HK-2 (cell line): ENCODE results near the gene HOXA13.

Experiments
- DNase-seq: peaks from one replicate; pipeline ENCODE4 v3.0.0-alpha.2; 2018; ENCODE audit not compliant: unreplicated experiment

The HOXA13 gene

DNA sequence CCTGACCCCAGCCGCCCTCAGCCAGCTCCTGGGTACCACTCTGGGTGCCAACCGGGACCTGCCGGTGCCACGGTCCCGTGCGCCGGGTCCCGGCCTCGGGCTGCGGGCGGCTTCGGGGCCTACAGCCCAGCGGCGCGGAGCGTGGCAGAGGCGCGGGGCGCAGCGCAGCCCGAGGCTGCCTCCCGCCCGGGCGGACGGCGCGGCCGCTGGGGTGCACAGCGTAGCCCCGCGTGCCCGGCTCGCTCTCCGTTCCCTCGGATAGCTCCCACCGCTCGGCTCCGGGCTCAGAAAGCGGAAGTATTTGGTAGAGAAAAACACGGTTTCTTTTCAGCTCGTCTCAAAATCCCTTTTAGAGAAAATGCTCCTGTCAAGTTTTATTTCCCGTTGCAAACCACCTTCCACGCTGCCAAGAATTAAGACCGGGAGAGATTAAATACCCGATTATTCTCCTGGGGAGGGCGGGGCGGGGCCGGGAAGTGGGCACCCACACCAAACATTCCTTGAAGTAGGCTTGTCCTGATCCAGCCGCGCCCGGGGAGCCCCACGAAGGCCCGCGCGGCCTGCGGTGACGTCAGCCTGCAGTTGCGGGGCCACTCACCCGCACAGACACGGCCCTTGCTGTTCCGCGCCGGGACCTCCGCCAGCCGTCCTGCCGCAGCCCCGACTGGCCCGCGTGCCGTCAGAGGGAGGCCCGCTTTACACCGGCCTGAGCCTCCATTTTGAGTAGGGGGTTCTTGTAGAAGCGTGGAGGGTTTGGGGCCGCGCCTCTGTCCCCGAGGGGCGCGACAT, 7.2 kb downstream of the HOXA13 start:
- no peak for DNase-seq

- DNase-seq, result no peak
These were observed 7.9 kb downstream of the HOXA13 start for GRCh38 chr7:27191833-27192545.

DNA sequence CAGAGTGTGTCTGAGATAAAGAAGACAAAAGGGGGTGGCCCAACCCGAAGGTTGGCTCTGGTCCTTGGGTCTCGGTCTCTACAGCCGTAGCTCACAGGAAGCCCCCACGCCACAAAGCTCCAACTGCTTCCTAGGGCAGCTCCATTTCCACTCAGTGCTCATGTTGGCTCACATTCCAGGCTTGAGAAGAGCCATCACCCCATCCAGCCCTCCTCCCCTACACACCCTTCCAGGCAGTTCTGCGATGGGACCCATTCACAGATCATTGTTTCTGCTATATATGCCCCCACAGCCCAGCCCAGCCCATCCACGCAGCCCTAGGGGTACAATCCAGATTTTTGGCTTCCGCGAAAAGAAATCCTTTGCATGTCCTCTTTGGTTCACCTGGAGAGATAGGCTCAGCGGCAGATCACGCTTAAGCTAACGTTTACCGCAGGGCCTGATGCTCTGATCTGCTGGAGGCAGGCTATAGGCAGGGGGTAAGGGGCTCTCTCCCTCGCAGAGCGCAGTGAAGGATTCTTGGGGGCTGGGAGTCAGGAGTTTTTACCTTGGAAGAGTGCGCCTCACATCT, 8.6 kb downstream of the HOXA13 start:
- DNase-seq, result no peak

- no peak for DNase-seq
These were observed 9.7 kb downstream of the HOXA13 start for GRCh38 chr7:27189997-27190748.

GRCh38 chr7:27189295-27189996, 10.4 kb downstream of the HOXA13 start:
- no peak for DNase-seq

DNA sequence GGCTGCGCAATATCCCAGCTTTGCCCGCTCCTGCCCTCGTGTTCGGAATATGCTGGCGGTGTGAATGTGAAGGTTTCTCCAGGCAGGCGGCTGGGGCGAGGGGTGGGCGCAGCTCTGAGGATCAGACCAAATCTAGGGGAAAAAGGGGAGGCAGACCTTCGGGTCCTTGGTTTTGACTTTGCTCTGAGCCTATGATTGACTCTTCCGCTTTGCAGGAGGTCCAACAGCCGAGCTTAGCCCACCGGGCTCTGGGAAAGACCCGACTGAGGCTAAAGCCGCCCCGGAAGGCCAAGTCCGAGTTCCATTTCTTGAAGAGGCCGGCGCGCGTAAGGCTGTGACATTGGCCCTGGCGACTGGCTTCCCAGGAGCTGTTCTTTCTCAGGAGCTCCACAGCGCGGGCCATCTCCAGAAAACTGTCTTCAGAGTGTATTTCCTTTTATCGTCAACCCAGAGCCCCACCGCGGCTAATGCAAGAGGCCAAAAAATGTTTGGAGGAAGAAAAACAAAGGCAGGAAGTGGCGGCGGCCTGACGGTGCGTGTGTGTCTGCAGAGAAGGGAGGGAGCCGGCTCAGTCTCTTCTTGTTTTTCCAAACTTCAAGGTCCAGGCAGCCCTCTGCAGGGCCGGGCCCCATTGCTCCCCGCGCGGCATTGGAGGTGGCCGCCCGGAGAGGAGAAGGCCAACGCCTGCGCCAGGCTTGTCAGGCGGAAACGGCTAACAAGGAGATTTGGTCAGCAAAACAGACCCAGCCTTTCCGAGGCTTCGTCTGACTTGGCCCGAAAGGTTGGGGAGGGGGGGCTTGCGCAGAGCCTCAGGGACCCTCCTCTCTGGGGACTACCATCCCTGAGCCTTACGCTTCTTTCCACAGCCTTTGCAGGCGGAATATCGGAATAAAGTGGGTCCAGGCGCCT, 11.3 kb downstream of the HOXA13 start:
- DNase-seq, result no peak

DNA sequence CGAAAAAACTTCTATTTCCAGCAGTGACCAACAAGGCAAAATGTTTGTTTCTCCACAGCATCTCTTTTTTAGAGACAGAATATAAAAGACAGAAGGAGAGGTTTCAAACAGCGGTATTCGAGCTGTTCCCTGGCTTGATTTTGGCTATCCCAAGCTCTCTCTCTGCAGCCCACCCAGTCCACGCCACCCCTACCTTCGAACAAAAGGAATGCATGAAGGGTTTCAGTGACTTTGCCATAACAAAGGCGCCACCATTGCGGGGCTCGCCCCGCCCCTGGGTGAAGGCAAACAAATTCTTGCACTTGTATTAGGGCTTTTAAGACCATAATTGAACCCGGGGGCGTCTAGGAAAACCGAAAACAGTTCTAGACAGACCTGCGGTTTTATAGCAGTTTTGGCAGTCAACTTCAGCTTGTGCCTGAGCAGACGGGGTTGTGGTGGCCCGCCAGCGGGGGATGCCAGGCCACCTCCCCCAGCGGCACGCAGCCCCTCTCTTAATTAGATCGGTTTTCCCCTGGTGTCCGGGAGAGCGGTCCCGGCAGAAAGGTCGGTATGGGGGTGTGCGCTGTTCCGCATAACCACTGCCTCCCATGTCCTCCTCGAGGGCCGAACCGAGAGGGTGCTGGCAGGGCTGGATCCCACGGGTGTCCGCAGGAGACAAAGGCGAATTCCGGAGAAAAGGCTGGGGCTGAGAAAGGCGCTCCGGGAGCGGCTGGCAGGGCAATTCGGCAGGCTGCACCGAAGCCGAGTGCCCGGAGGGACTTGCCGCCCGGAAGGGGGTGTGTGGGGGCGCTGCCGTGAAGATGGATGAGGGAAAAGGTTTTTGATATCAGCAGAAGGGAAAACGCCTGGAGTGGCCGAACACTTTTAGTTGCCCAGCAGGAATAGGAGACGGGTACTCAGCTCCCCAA, 12.2 kb downstream of the HOXA13 start:
- DNase-seq, result no peak

DNA sequence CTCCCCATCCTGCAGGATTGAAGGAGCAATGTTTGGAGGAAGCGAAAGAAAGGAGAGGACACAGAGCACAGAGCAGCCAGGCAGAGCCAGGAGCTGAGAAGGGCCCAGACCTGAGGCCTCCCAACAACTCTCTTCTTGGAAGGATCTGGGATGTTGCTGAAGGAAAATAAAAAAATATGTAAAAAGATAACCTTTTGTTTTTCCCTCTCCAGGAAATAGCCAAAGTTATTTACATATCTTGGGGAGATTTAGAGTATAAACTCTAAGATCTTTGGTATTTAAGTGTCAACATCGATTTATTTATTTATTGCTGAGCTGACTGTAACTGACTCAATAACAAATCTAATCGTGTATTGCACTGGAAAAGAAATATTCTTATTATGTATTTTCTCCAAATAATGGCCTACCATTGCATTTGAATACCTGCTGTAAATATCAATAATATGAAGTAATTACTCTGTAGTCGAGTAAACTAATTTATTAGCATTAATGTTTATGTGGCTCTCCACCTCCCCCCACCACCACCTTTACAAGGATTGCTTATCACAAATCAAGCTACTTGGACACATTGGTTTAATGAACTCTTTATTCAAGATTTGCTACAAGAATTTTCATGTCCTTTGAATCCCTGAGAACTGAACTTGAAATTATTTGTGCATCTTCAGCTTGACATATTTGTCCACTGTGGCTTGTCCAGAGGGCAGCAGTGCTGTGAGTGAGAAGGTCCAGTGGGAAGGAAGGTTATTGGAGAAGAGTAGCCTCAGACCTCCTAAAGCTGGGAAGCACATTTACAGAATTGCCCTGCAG, 13.0 kb downstream of the HOXA13 start:
- DNase-seq, result no peak

DNA sequence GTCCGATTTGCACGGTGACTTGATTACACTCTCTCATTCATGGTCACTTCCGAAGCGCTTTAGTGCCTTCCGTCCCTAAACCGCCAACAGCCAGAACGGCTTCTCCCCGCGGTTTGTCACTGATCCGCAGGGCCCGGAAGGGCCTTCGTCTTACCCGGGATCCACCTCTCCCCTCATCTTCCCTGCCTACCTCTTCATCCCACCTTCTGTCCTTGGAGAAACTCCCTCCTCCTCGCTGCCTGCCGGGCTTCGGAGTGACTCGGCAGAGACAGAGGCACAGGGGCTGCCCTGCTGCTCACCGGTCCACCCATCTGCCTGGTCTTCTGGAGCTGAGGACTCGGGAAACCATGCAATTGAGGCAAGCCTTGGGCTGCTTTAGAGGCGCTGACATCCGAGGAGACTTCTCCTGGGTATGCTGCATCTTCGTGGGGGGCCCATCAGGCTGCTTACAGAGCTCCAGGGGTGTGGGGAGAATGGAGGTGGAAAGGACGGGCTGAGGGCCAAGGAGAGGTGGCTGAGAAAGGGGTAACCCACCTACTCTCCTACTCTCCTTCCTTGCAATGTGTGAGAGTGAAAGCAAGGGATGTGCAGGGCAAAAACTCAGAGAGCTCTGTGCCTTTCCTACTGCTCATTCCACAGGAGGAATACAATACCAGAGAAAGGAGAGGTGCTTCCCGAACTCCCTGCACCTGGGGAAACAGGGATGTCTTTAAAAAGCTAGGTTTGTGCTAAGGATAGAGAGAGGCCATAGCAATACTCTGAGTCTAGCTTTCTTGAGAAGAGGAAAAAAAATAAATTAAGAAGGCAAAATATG, 13.8 kb downstream of the HOXA13 start:
- DNase-seq, result no peak

DNA sequence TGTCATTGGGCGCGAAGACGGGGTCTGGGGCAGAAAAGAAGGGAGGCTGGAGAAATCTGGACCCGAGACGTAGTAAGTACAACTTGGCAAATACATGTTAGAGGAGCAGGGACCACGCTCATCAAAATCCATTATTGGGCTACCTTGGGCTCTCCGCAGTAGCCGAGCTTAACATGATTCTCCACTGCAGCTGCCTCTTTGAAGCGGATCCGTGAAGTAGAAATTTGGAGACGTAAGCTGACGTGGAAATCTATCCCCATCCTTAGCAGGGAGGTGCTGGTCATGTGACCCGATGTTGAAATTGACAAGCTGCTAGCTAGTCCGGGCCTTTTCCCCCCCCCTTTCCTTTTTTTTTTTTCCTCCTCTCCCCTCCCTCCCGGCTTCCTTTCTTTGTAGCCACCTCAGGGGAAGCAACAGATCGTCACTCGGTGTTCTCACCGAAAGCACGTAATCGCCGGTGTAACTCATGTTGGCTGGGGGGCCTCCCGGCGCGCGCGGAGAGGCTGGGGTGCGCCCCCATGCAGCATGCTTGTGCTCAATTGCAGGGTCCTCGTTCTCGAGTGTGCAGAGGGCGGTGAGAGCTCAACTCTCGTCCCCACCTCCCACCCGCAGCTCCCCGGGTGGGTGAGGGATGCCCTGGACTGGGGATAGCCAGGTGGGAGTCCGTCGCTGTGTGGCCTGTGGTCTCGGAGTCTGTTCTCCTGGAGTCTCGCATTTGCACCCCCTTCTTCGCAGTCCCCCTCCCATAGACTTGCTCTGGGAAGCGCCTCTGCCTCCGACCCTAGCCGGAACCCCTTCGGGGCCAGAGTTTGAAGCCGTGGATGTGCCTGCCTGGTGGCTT, 14.7 kb downstream of the HOXA13 start, which contains the start of gene HOXA11:
TSS of gene HOXA11 (minus strand) at position 220 of the 841 bp plus-strand sequence. CDS start at position 132, 88 bp downstream.
- no peak for DNase-seq

DNA sequence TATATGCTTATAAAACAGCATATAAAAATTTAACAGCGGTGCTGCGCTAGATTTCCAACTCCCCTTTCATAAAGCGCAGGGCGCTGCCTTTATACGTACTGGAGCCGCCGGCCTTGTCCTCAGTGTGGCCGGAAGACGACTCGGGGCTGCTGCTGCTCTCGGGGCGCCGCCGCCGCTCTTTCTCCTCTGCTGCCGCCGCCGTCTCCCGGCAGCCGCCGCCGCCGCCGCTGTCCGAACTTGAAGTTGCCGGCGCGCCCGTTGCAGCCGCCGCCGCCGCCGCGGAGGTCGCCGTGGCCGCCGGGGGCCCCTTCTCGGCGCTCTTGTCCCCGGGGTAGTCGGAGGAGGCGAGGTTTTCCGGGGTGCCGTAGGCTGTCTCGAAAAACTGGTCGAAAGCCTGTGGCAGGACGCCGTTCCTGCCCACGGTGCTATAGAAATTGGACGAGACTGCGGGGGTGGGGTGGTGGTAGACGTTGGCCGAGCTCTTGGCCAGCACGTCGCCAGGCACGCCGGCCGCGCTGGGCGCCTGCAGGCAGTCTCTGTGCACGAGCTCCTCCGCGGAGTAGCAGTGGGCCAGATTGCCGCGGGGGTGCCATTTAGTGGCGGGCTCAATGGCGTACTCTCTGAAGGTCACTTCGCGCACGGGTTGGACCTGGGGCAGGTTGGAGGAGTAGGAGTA, 15.4 kb downstream of the HOXA13 start:
- no peak for DNase-seq

DNA sequence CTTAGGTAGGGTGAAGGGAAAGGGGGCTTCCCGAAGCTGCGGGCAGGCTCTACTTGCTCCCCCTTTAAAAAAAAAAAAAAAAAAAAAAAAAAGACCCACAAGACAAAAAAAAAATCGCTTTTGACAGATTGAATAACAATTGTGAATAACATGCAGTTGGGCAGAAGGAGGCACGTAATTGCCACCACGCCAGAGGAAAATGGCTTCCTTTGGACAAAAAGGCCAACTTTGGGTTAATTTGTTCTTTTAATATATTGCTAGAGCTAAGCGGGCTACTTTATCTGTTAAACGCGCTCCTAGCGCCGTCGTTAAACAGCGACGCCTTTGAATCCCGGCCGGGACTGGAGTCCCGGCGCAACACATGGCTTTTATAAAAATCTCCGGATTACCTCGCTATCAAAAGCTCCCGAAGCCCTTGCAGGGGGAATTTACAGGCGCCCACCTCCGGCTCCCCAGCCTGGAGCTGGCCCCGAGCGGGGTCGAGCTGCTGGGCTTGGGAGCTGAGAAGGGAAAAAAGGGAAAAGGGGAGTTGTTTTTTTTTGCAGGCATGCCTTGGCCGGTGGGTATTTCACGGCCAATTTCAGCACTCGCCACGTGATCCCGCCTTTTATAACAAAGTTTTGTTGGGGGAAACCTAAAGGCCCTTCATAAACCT, 16.1 kb downstream of the HOXA13 start:
- DNase-seq, result no peak

GRCh38 chr7:27182861-27183681, 16.8 kb downstream of the HOXA13 start:
- DNase-seq, result no peak

DNA sequence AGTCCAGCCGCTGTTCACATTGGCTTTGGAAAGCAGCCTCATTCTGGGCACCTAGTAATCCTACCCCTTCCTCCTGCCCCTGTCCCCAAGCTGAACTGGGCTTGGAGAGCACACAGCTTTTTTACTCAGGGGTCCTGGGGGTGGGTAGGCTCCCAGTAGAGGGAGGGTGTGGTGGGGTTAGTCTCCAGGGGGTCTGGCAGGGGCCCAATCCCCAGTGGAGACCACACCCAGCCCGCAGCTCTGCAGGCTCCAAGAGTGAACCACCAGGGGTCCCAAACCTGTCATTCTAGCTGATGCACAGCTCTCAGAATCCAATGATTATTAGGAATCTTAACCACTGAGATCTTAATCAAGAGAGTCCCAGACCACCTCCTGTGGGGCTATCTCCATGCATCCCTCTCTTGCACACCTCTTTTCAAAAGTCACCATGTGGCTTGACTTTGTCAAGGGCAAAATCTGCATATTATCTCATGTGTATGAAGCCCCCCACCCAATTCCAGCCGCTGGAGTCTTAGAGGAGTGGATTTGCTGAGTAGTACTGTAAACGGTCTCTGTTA, 17.5 kb downstream of the HOXA13 start:
- no peak for DNase-seq
